ENCODE results near the gene SLC22A23.

GRCh38 chr6:3363296-3364025 lies 93.4 kb downstream of the SLC22A23 start:
- TF ChIP-seq CTCF (IDR thresholded peaks at IDR 0.05; ENCODE audit: low read depth, low read length, poor library complexity, severe bottlenecking) (no peak), EZH2phosphoT487 (IDR thresholded peaks at IDR 0.05; ENCODE audit: borderline replicate concordance, low read length) (no peak)

Data from DOHH2 (cell line).